Fibroblast of skin of left biceps (primary cell): ENCODE measurements around the gene LRRC49.
A peak's percentile ranks its signal among the peaks of the same experiment; 100 is the strongest.
"Not testable (repeated sequence)": the region's sequence is repeated elsewhere in the genome, so short reads cannot be mapped to it uniquely, and the experiment has no call there.

Experiments used
- DNase-seq, 2 experiments: peaks; one replicate each; pipeline ENCODE4 v3.0.0-alpha.2; 2013; ENCODE audit warnings: low read depth in 2 of 2

Gene LRRC49

GRCh38 chr15:70995383-70995970 is 102.9 kb downstream of the LRRC49 start:
- DNase-seq: no peak

GRCh38 chr15:70998319-70998718 is 105.7 kb downstream of the LRRC49 start:
- no peak for DNase-seq

- DNase-seq: peak in 1 of 2 experiments; percentile 4
These were observed 109.7 kb downstream of the LRRC49 start for GRCh38 chr15:71002316-71002715.

GRCh38 chr15:71003319-71003718 is 110.7 kb downstream of the LRRC49 start:
- no peak for DNase-seq

GRCh38 chr15:71004506-71004905 is 111.9 kb downstream of the LRRC49 start:
- not testable (repeated sequence) for DNase-seq

GRCh38 chr15:71005895-71006294 is 113.3 kb downstream of the LRRC49 start:
- no peak for DNase-seq

- no peak for DNase-seq
These were observed 115.7 kb downstream of the LRRC49 start for GRCh38 chr15:71008250-71008870.

GRCh38 chr15:71010472-71010871 is 117.8 kb downstream of the LRRC49 start:
- no peak for DNase-seq

- no peak for DNase-seq
These were observed 118.4 kb downstream of the LRRC49 start for GRCh38 chr15:71010997-71011396.

GRCh38 chr15:71011503-71012155 is 119.0 kb downstream of the LRRC49 start:
- peak; percentile 41 to 45 for DNase-seq

- no peak for DNase-seq
These were observed 120.8 kb downstream of the LRRC49 start for GRCh38 chr15:71013446-71013845.

- DNase-seq: no peak
These were observed 122.7 kb downstream of the LRRC49 start for GRCh38 chr15:71015342-71015741.

GRCh38 chr15:71031232-71031631 is 138.6 kb downstream of the LRRC49 start:
- DNase-seq: not testable (repeated sequence)

- not testable (repeated sequence) for DNase-seq
These were observed 142.9 kb downstream of the LRRC49 start for GRCh38 chr15:71035478-71035877.

- DNase-seq: no peak
These were observed 149.8 kb downstream of the LRRC49 start for GRCh38 chr15:71042356-71042922.

GRCh38 chr15:71043373-71043772 is 150.7 kb downstream of the LRRC49 start:
- no peak for DNase-seq

GRCh38 chr15:71044006-71044405 is 151.4 kb downstream of the LRRC49 start:
- peak; percentile 57 to 64 for DNase-seq

- not testable (repeated sequence) for DNase-seq
These were observed 153.5 kb downstream of the LRRC49 start for GRCh38 chr15:71046146-71046545.

- DNase-seq: peak; percentile 96 to 97
These were observed 156.5 kb downstream of the LRRC49 start for GRCh38 chr15:71048913-71049675.

- DNase-seq: no peak
These were observed 157.2 kb downstream of the LRRC49 start for GRCh38 chr15:71049706-71050422.

GRCh38 chr15:71050461-71050860 is 157.8 kb downstream of the LRRC49 start:
- DNase-seq: no peak
